Loucy (cell line): ENCODE measurements around the gene GAS7.

Experiments
- H2AFZ ChIP-seq: fragments of 200-600 bp; sonication (generic); 2 replicates; pipeline ENCODE4 v1.6.0; 2016; ENCODE audit warnings: antibody characterized with exemption, mild to moderate bottlenecking, low read length, moderate library complexity
- H3F3A ChIP-seq: fragments of 200-600 bp; 2 replicates; pipeline ENCODE4 v1.6.0; 2016; ENCODE audit warnings: antibody characterized with exemption, low read depth, mild to moderate bottlenecking
- H3K27me3 ChIP-seq: fragments of 200-600 bp; sonication (generic); 2 replicates; pipeline ENCODE4 v1.6.1; 2014; ENCODE audit warnings: low read length, mild to moderate bottlenecking; ENCODE audit not compliant: insufficient read depth, poor library complexity, severe bottlenecking
- H3K36me3 ChIP-seq: fragments of 200-600 bp; sonication (generic); 2 replicates; pipeline ENCODE4 v1.6.1; 2016; ENCODE audit warnings: low read length; ENCODE audit not compliant: insufficient read depth
- H3K4me1 ChIP-seq: fragments of 200-600 bp; sonication (generic); 2 replicates; pipeline ENCODE4 v1.5.1; 2014; ENCODE audit warnings: low read length, mild to moderate bottlenecking; ENCODE audit not compliant: insufficient read depth, poor library complexity, severe bottlenecking
- H3K4me2 ChIP-seq: fragments of 200-600 bp; sonication (generic); 2 replicates; pipeline ENCODE4 v1.6.0; 2014; ENCODE audit warnings: antibody characterized with exemption, low read length, low read depth, mild to moderate bottlenecking; ENCODE audit not compliant: poor library complexity, severe bottlenecking
- H3K4me3 ChIP-seq: fragments of 200-600 bp; sonication (generic); 2 replicates; pipeline ENCODE4 v1.5.1; 2014; ENCODE audit warnings: low read length, mild to moderate bottlenecking, mixed read lengths; ENCODE audit not compliant: poor library complexity, severe bottlenecking
- H3K79me2 ChIP-seq: fragments of 200-600 bp; sonication (generic); 2 replicates; pipeline ENCODE4 v1.6.1; 2014; ENCODE audit warnings: low read length; ENCODE audit not compliant: insufficient read depth
- H3K9ac ChIP-seq: fragments of 200-600 bp; sonication (generic); 2 replicates; pipeline ENCODE4 v1.6.0; 2014; ENCODE audit warnings: mild to moderate bottlenecking, low read depth, low read length, moderate library complexity; ENCODE audit not compliant: poor library complexity, severe bottlenecking
- H3K9me2 ChIP-seq: fragments of 200-600 bp; sonication (generic); replicated peaks from 2 replicates; pipeline ENCODE4 v1.6.1; 2016; ENCODE audit warnings: low read depth, low read length, mixed read lengths
- H3K9me3 ChIP-seq: fragments of 200-600 bp; sonication (generic); 2 replicates; pipeline ENCODE4 v1.6.1; 2014; ENCODE audit warnings: mild to moderate bottlenecking, antibody characterized with exemption, low read length, low read depth; ENCODE audit not compliant: insufficient read depth
- H4K20me1 ChIP-seq: fragments of 200-600 bp; sonication (generic); 2 replicates; pipeline ENCODE4 v1.6.0; 2014; ENCODE audit warnings: antibody characterized with exemption, low read length, mild to moderate bottlenecking; ENCODE audit not compliant: insufficient read depth, poor library complexity, severe bottlenecking
- EZH2phosphoT487 ChIP-seq: fragments of 200-600 bp; IDR thresholded peaks from 2 replicates; pipeline ENCODE4 v1.6.1; 2018; ENCODE audit warnings: antibody characterized with exemption, mild to moderate bottlenecking, moderate library complexity, borderline replicate concordance
- TF ChIP-seq, protein P1 (sequence below): fragments of 200-600 bp; sonication (generic); conservative IDR thresholded peaks from 2 replicates; pipeline ENCODE4 v1.5.1; 2014; ENCODE audit warnings: mild to moderate bottlenecking, antibody characterized with exemption, low read length

The GAS7 gene

DNA sequence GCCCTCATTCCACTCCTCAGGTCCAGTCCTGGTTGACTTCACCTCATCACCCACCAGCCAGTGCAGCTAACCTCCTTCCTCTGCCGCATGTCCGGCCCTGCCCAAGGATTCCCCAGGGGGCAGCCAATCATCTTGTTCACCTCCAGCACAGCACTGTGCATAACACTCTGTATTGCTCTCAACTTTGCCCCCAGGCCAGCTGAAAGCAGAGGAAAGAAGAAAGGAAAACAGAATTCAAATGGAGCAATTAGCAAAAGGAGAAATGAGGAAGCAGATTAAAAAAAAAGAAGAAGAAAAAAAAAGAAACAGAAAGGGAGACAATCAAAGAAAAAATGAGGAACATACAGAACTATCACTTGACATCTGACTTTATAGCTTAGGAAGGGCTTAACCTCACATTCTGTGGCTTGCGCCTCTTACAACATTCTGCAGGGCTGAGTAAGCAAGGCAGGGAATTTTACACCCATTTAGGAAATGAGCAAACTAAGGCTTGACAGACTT is 26.1 kb downstream of the GAS7 start:
- Histone ChIP-seq H3K9ac (peak overlapping the region; percentile 53), H3K9me3 (no peaks in the 10 kb centered on the region), H3K27me3 (no peaks in the 10 kb centered on the region), H3K4me2 (peak overlapping the region; percentile 64), H3K4me1 (peaks cover 35% of the 10 kb centered on the region), H3F3A (no peaks in the 10 kb centered on the region), H4K20me1 (peaks cover 4% of the 10 kb centered on the region), H2AFZ (no peak overlapping the region), H3K4me3 (peak overlapping the region; percentile 48), H3K9me2 (no peaks in the 10 kb centered on the region), H3K36me3 (no peaks in the 10 kb centered on the region), H3K79me2 (peaks cover 94% of the 10 kb centered on the region)
- TF ChIP-seq, protein P1, sequence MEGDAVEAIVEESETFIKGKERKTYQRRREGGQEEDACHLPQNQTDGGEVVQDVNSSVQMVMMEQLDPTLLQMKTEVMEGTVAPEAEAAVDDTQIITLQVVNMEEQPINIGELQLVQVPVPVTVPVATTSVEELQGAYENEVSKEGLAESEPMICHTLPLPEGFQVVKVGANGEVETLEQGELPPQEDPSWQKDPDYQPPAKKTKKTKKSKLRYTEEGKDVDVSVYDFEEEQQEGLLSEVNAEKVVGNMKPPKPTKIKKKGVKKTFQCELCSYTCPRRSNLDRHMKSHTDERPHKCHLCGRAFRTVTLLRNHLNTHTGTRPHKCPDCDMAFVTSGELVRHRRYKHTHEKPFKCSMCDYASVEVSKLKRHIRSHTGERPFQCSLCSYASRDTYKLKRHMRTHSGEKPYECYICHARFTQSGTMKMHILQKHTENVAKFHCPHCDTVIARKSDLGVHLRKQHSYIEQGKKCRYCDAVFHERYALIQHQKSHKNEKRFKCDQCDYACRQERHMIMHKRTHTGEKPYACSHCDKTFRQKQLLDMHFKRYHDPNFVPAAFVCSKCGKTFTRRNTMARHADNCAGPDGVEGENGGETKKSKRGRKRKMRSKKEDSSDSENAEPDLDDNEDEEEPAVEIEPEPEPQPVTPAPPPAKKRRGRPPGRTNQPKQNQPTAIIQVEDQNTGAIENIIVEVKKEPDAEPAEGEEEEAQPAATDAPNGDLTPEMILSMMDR: no peak
- no peak for TF ChIP-seq EZH2phosphoT487

DNA sequence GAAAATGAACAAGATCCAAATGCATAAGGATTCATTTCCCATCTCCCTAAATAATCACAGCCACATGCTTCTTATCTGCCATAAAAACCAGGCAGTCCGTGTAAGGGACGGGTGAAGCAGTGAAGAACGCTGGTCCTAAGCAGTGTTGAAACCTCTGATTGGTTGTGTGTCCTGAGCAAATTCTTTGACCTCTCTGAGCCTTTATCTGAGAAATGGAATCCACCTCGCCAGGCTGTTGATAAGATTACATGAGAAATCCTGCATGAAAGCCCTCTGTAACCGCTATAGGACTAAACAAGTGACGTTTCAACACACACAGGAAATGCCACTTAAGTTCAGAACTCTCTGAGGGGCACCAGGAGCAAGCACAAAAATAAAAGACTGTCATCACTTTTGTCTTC is 26.8 kb downstream of the GAS7 start:
- H2AFZ ChIP-seq: no peak overlapping the region

DNA sequence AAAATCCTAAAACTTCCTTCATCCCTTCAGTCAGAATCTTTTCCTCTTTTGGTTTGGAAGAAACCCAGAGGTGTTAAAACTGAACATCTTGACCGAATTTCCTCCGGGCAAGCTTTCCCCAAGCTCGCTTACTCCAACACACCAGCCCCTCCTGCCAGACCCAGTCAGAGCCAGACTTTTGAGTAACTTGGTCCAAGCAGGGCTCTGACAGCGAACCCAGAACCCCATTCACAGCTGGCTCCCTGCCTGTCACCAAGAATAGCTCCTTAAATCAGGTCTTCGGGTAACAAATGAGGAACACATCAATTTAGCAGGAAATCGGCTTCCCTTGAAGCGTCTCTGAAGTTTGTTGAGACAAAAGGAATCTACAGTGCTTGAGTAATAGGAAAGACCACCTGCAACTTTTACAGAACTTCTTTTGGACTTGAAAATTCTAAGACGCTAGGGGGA is 27.3 kb downstream of the GAS7 start:
- Histone ChIP-seq H3K27me3 (no peaks in the 10 kb centered on the region), H3K9me3 (no peaks in the 10 kb centered on the region), H2AFZ (no peak overlapping the region), H3K9ac (peak overlapping the region; percentile 53), H3K4me3 (no peak overlapping the region), H3K9me2 (no peaks in the 10 kb centered on the region), H3K79me2 (peaks cover 92% of the 10 kb centered on the region), H4K20me1 (no peaks in the 10 kb centered on the region), H3F3A (no peaks in the 10 kb centered on the region), H3K36me3 (no peaks in the 10 kb centered on the region), H3K4me2 (peak overlapping the region; percentile 64), H3K4me1 (peaks cover 33% of the 10 kb centered on the region)
- no peak for TF ChIP-seq EZH2phosphoT487
- TF ChIP-seq, protein P1: no peak

More for the DNA sequence above, 26.8 kb downstream of the GAS7 start:
- H3F3A ChIP-seq: no peaks in the 10 kb centered on the region
- H3K9ac ChIP-seq: peak overlapping the region; percentile 53
- no peaks in the 10 kb centered on the region for H3K9me2 ChIP-seq
- H3K79me2 ChIP-seq: peaks cover 92% of the 10 kb centered on the region
- peaks cover 33% of the 10 kb centered on the region for H3K4me1 ChIP-seq
- no peaks in the 10 kb centered on the region for H4K20me1 ChIP-seq
- TF ChIP-seq EZH2phosphoT487: no peak
- TF ChIP-seq, protein P1: no peak
- no peaks in the 10 kb centered on the region for H3K9me3 ChIP-seq
- peak overlapping the region; percentile 64 for H3K4me2 ChIP-seq
- no peaks in the 10 kb centered on the region for H3K27me3 ChIP-seq
- no peaks in the 10 kb centered on the region for H3K36me3 ChIP-seq
- peak overlapping the region; percentile 48 for H3K4me3 ChIP-seq
